ENCODE data around the gene LLPH.
"Not testable (repeated sequence)": the region's sequence is repeated elsewhere in the genome, so short reads cannot be mapped to it uniquely, and the experiment has no call there.

Gene LLPH

GRCh38 chr12:66130267-66131066 is at the start of gene LLPH:
Gene LLPH (minus strand): TSS chr12:66130750. CDS start chr12:66129106, 1,644 bp downstream.
- peak; percentile 85 for DNase-seq

- DNase-seq = no peak
Measured at GRCh38 chr12:66176105-66176900, 45.8 kb upstream of the LLPH start.

GRCh38 chr12:66174391-66175325 is 44.1 kb upstream of the LLPH start:
- not testable (repeated sequence) for DNase-seq

- DNase-seq = no peak
Measured at GRCh38 chr12:66170606-66171005, 40.1 kb upstream of the LLPH start.

GRCh38 chr12:66169221-66170170 is 38.9 kb upstream of the LLPH start, which contains the start of gene TMBIM4:
Gene TMBIM4 (minus strand): TSS chr12:66169996. CDS start chr12:66169951, 45 bp downstream.
- DNase-seq = peak; percentile 80

GRCh38 chr12:66168410-66168809 is 37.9 kb upstream of the LLPH start:
- no peak for DNase-seq

GRCh38 chr12:66166561-66166960 is 36.0 kb upstream of the LLPH start:
- no peak for DNase-seq

GRCh38 chr12:66165141-66165540 is 34.6 kb upstream of the LLPH start:
- DNase-seq = no peak

- no peak for DNase-seq
Measured at GRCh38 chr12:66164349-66164821, 33.8 kb upstream of the LLPH start.

GRCh38 chr12:66163289-66163688 is 32.7 kb upstream of the LLPH start:
- DNase-seq = no peak

GRCh38 chr12:66162701-66163100 is 32.2 kb upstream of the LLPH start:
- DNase-seq = no peak

- no peak for DNase-seq
Measured at GRCh38 chr12:66160704-66161103, 30.2 kb upstream of the LLPH start.

- DNase-seq = no peak
Measured at GRCh38 chr12:66159123-66159522, 28.6 kb upstream of the LLPH start.

- no peak for DNase-seq
Measured at GRCh38 chr12:66156654-66157053, 26.1 kb upstream of the LLPH start.

- DNase-seq = no peak
Measured at GRCh38 chr12:66154776-66155175, 24.2 kb upstream of the LLPH start.

- DNase-seq = no peak
Measured at GRCh38 chr12:66152732-66153131, 22.2 kb upstream of the LLPH start.

GRCh38 chr12:66149702-66150398 is 19.3 kb upstream of the LLPH start:
- no peak for DNase-seq

GRCh38 chr12:66144791-66145754 is 14.5 kb upstream of the LLPH start:
- DNase-seq = no peak

GRCh38 chr12:66143868-66144267 is 13.3 kb upstream of the LLPH start:
- DNase-seq = no peak

GRCh38 chr12:66142826-66143225 is 12.3 kb upstream of the LLPH start:
- DNase-seq = no peak
